ENCODE data around the gene CCT2. TPM values are rescaled to one million over a fixed set of nuclear protein-coding genes. Genes with fewer than 3 reads are reported as not detected.

Gene CCT2
- total RNA-seq, 1 experiment from 2014 or later = 311 TPM

- H3K36me3 ChIP-seq (ENCODE audit: insufficient read depth, low read length) = no peaks in the 10 kb centered on the region
These were observed 25.5 kb downstream of the CCT2 start, which contains the start of gene LRRC10 for GRCh38 chr12:69610729-69611128. Gene LRRC10 (minus strand): TSS chr12:69610907. CDS start chr12:69610838, 69 bp downstream.

GRCh38 chr12:69613351-69613750, 28.1 kb downstream of the CCT2 start:
- no peak overlapping the region for H3K27ac ChIP-seq (ENCODE audit: low read length)
- no peaks in the 10 kb centered on the region for H4K20me1 ChIP-seq (ENCODE audit: insufficient read depth, low read depth, low read length)
- H3K36me3 ChIP-seq (ENCODE audit: insufficient read depth, low read length) = no peaks in the 10 kb centered on the region
- H3K4me3 ChIP-seq (ENCODE audit: low read length) = no peak overlapping the region
- H3K4me1 ChIP-seq (ENCODE audit: low read length) = no peaks in the 10 kb centered on the region
- no peaks in the 10 kb centered on the region for H3K79me2 ChIP-seq (ENCODE audit: low read length)
- H3K9me3 ChIP-seq (ENCODE audit: low read length) = no peaks in the 10 kb centered on the region
- no peaks in the 10 kb centered on the region for H3K9me2 ChIP-seq (replicated peaks; ENCODE audit: insufficient read depth, low read length)
- H3K27me3 ChIP-seq (ENCODE audit: low read length) = no peaks in the 10 kb centered on the region
- no peak for DNase-seq
- no peak overlapping the region for H2AFZ ChIP-seq (ENCODE audit: low read length)
- H3K9ac ChIP-seq (ENCODE audit: low read length) = no peak overlapping the region
- no peak overlapping the region for H3K4me2 ChIP-seq (ENCODE audit: low read depth, low read length, poor library complexity, severe bottlenecking)

More at GRCh38 chr12:69610729-69611128, 25.5 kb downstream of the CCT2 start, which contains the start of gene LRRC10:
- no peaks in the 10 kb centered on the region for H3K79me2 ChIP-seq (ENCODE audit: low read length)
- no peak within 1 kb of the TSS for H2AFZ ChIP-seq (ENCODE audit: low read length)
- H3K9ac ChIP-seq (ENCODE audit: low read length) = no peak within 1 kb of the TSS
- H3K4me3 ChIP-seq (ENCODE audit: low read length) = no peak within 1 kb of the TSS
- no peaks in the 10 kb centered on the region for H3K4me1 ChIP-seq (ENCODE audit: low read length)
- no peak within 1 kb of the TSS for H3K4me2 ChIP-seq (ENCODE audit: low read depth, low read length, poor library complexity, severe bottlenecking)
- H3K9me2 ChIP-seq (replicated peaks; ENCODE audit: insufficient read depth, low read length) = no peaks in the 10 kb centered on the region
- H3K27ac ChIP-seq (ENCODE audit: low read length) = no peak within 1 kb of the TSS
- no peak for DNase-seq
- H3K27me3 ChIP-seq (ENCODE audit: low read length) = no peaks in the 10 kb centered on the region
- H4K20me1 ChIP-seq (ENCODE audit: insufficient read depth, low read depth, low read length) = no peaks in the 10 kb centered on the region
- no peaks in the 10 kb centered on the region for H3K9me3 ChIP-seq (ENCODE audit: low read length)

- Histone ChIP-seq H2AFZ (ENCODE audit: low read length) (no peak overlapping the region), H3K4me3 (ENCODE audit: low read length) (no peak overlapping the region), H3K4me2 (ENCODE audit: low read depth, low read length, poor library complexity, severe bottlenecking) (no peak overlapping the region), H3K9ac (ENCODE audit: low read length) (no peak overlapping the region), H4K20me1 (ENCODE audit: insufficient read depth, low read depth, low read length) (no peaks in the 10 kb centered on the region), H3K4me1 (ENCODE audit: low read length) (no peaks in the 10 kb centered on the region), H3K27me3 (ENCODE audit: low read length) (no peaks in the 10 kb centered on the region), H3K36me3 (ENCODE audit: insufficient read depth, low read length) (no peaks in the 10 kb centered on the region), H3K9me2 (replicated peaks; ENCODE audit: insufficient read depth, low read length) (no peaks in the 10 kb centered on the region), H3K27ac (ENCODE audit: low read length) (no peak overlapping the region), H3K79me2 (ENCODE audit: low read length) (no peaks in the 10 kb centered on the region), H3K9me3 (ENCODE audit: low read length) (no peaks in the 10 kb centered on the region)
- DNase-seq = no peak
These were observed 30.8 kb downstream of the CCT2 start for GRCh38 chr12:69616025-69616424.

GRCh38 chr12:69619050-69619449, 33.8 kb downstream of the CCT2 start:
- no peaks in the 10 kb centered on the region for H3K9me3 ChIP-seq (ENCODE audit: low read length)
- no peaks in the 10 kb centered on the region for H3K4me1 ChIP-seq (ENCODE audit: low read length)
- H3K36me3 ChIP-seq (ENCODE audit: insufficient read depth, low read length) = no peaks in the 10 kb centered on the region
- no peak overlapping the region for H3K9ac ChIP-seq (ENCODE audit: low read length)
- no peaks in the 10 kb centered on the region for H3K79me2 ChIP-seq (ENCODE audit: low read length)
- no peak overlapping the region for H3K4me3 ChIP-seq (ENCODE audit: low read length)
- H3K9me2 ChIP-seq (replicated peaks; ENCODE audit: insufficient read depth, low read length) = no peaks in the 10 kb centered on the region
- H3K27me3 ChIP-seq (ENCODE audit: low read length) = no peaks in the 10 kb centered on the region
- H2AFZ ChIP-seq (ENCODE audit: low read length) = no peak overlapping the region
- H3K27ac ChIP-seq (ENCODE audit: low read length) = no peak overlapping the region
- no peak overlapping the region for H3K4me2 ChIP-seq (ENCODE audit: low read depth, low read length, poor library complexity, severe bottlenecking)
- DNase-seq = no peak
- no peaks in the 10 kb centered on the region for H4K20me1 ChIP-seq (ENCODE audit: insufficient read depth, low read depth, low read length)

GRCh38 chr12:69620077-69620476, 34.8 kb downstream of the CCT2 start:
- Histone ChIP-seq H3K4me2 (ENCODE audit: low read depth, low read length, poor library complexity, severe bottlenecking) (no peak overlapping the region), H3K9me2 (replicated peaks; ENCODE audit: insufficient read depth, low read length) (no peaks in the 10 kb centered on the region), H3K9me3 (ENCODE audit: low read length) (no peaks in the 10 kb centered on the region), H3K79me2 (ENCODE audit: low read length) (no peaks in the 10 kb centered on the region), H3K9ac (ENCODE audit: low read length) (no peak overlapping the region), H3K4me3 (ENCODE audit: low read length) (no peak overlapping the region), H4K20me1 (ENCODE audit: insufficient read depth, low read depth, low read length) (no peaks in the 10 kb centered on the region), H2AFZ (ENCODE audit: low read length) (no peak overlapping the region), H3K27ac (ENCODE audit: low read length) (no peak overlapping the region), H3K36me3 (ENCODE audit: insufficient read depth, low read length) (no peaks in the 10 kb centered on the region), H3K4me1 (ENCODE audit: low read length) (no peaks in the 10 kb centered on the region), H3K27me3 (ENCODE audit: low read length) (no peaks in the 10 kb centered on the region)
- DNase-seq = no peak

- no peak for DNase-seq
- H3K36me3 ChIP-seq (ENCODE audit: insufficient read depth, low read length) = no peaks in the 10 kb centered on the region
- H3K79me2 ChIP-seq (ENCODE audit: low read length) = no peaks in the 10 kb centered on the region
- H4K20me1 ChIP-seq (ENCODE audit: insufficient read depth, low read depth, low read length) = no peaks in the 10 kb centered on the region
- H3K27me3 ChIP-seq (ENCODE audit: low read length) = no peaks in the 10 kb centered on the region
- H3K4me1 ChIP-seq (ENCODE audit: low read length) = no peaks in the 10 kb centered on the region
- H3K9ac ChIP-seq (ENCODE audit: low read length) = no peak overlapping the region
- no peak overlapping the region for H3K4me2 ChIP-seq (ENCODE audit: low read depth, low read length, poor library complexity, severe bottlenecking)
- H3K4me3 ChIP-seq (ENCODE audit: low read length) = no peak overlapping the region
- no peak overlapping the region for H2AFZ ChIP-seq (ENCODE audit: low read length)
- H3K9me2 ChIP-seq (replicated peaks; ENCODE audit: insufficient read depth, low read length) = no peaks in the 10 kb centered on the region
- H3K9me3 ChIP-seq (ENCODE audit: low read length) = no peaks in the 10 kb centered on the region
- H3K27ac ChIP-seq (ENCODE audit: low read length) = no peak overlapping the region
These were observed 35.7 kb downstream of the CCT2 start for GRCh38 chr12:69620921-69621320.

GRCh38 chr12:69621551-69621950, 36.3 kb downstream of the CCT2 start:
- no peaks in the 10 kb centered on the region for H3K27me3 ChIP-seq (ENCODE audit: low read length)
- no peak overlapping the region for H3K4me3 ChIP-seq (ENCODE audit: low read length)

GRCh38 chr12:69623970-69624369, 38.7 kb downstream of the CCT2 start:
- DNase-seq = no peak
- H3K4me1 ChIP-seq (ENCODE audit: low read length) = no peaks in the 10 kb centered on the region

More at GRCh38 chr12:69621551-69621950, 36.3 kb downstream of the CCT2 start:
- H3K4me2 ChIP-seq (ENCODE audit: low read depth, low read length, poor library complexity, severe bottlenecking) = no peak overlapping the region
- no peaks in the 10 kb centered on the region for H4K20me1 ChIP-seq (ENCODE audit: insufficient read depth, low read depth, low read length)
- H3K9me2 ChIP-seq (replicated peaks; ENCODE audit: insufficient read depth, low read length) = no peaks in the 10 kb centered on the region
- no peaks in the 10 kb centered on the region for H3K36me3 ChIP-seq (ENCODE audit: insufficient read depth, low read length)
- H3K79me2 ChIP-seq (ENCODE audit: low read length) = no peaks in the 10 kb centered on the region
- no peak overlapping the region for H3K9ac ChIP-seq (ENCODE audit: low read length)
- no peaks in the 10 kb centered on the region for H3K4me1 ChIP-seq (ENCODE audit: low read length)
- DNase-seq = no peak
- H3K27ac ChIP-seq (ENCODE audit: low read length) = no peak overlapping the region
- H3K9me3 ChIP-seq (ENCODE audit: low read length) = no peaks in the 10 kb centered on the region
- no peak overlapping the region for H2AFZ ChIP-seq (ENCODE audit: low read length)

GRCh38 chr12:69627501-69627900, 42.2 kb downstream of the CCT2 start:
- Histone ChIP-seq H3K9me2 (replicated peaks; ENCODE audit: insufficient read depth, low read length) (no peaks in the 10 kb centered on the region), H3K4me1 (ENCODE audit: low read length) (no peaks in the 10 kb centered on the region), H3K9me3 (ENCODE audit: low read length) (no peaks in the 10 kb centered on the region), H3K9ac (ENCODE audit: low read length) (no peak overlapping the region), H3K36me3 (ENCODE audit: insufficient read depth, low read length) (no peaks in the 10 kb centered on the region), H4K20me1 (ENCODE audit: insufficient read depth, low read depth, low read length) (no peaks in the 10 kb centered on the region), H3K79me2 (ENCODE audit: low read length) (no peaks in the 10 kb centered on the region), H3K27me3 (ENCODE audit: low read length) (no peaks in the 10 kb centered on the region), H3K4me2 (ENCODE audit: low read depth, low read length, poor library complexity, severe bottlenecking) (no peak overlapping the region), H3K4me3 (ENCODE audit: low read length) (no peak overlapping the region), H2AFZ (ENCODE audit: low read length) (no peak overlapping the region), H3K27ac (ENCODE audit: low read length) (no peak overlapping the region)
- DNase-seq = no peak

More at GRCh38 chr12:69623970-69624369, 38.7 kb downstream of the CCT2 start:
- no peaks in the 10 kb centered on the region for H4K20me1 ChIP-seq (ENCODE audit: insufficient read depth, low read depth, low read length)
- no peaks in the 10 kb centered on the region for H3K9me3 ChIP-seq (ENCODE audit: low read length)
- no peaks in the 10 kb centered on the region for H3K9me2 ChIP-seq (replicated peaks; ENCODE audit: insufficient read depth, low read length)
- H3K9ac ChIP-seq (ENCODE audit: low read length) = no peak overlapping the region
- H3K4me2 ChIP-seq (ENCODE audit: low read depth, low read length, poor library complexity, severe bottlenecking) = no peak overlapping the region
- no peak overlapping the region for H2AFZ ChIP-seq (ENCODE audit: low read length)
- H3K27ac ChIP-seq (ENCODE audit: low read length) = no peak overlapping the region
- H3K27me3 ChIP-seq (ENCODE audit: low read length) = no peaks in the 10 kb centered on the region
- H3K79me2 ChIP-seq (ENCODE audit: low read length) = no peaks in the 10 kb centered on the region
- H3K36me3 ChIP-seq (ENCODE audit: insufficient read depth, low read length) = no peaks in the 10 kb centered on the region
- H3K4me3 ChIP-seq (ENCODE audit: low read length) = no peak overlapping the region
